ENCODE data around the gene ZC3H12C. TPM values are rescaled to one million over a fixed set of nuclear protein-coding genes. Genes with fewer than 3 reads are reported as not detected.
A peak's percentile ranks its signal among the peaks of the same experiment; 100 is the strongest.

The ZC3H12C gene
- total RNA-seq, 1 donor from 2014 or later: 11.8 TPM

DNA sequence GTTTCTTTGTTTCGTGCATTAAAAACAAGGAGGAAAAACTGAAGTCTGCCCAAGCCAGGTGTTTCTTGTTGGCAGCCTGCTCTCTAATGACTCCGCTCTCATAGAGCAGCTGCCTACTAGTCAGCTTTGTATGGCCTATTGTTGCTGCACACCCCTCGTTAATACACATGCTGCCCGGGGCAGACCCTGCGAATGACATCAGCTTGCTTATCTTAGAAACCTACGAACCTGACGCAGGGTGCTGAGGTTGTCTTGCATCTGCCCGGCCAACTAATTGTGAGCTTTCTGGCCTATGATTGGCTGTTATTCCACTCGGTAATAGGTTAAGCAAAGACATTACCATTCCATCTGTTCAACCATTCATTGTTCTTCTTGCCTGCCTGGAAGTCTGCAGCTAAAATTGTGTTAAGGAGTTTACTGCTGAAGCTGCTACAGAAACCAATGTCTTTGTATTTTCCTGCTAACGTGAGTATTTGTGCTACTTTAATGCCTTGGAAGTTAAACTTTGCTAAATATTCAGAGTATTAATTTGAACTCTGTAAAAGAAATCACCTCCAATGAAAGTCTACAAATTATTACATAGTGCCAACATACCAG is 37.5 kb downstream of the ZC3H12C start:
- Mint-ChIP-seq H3K27ac (peak overlapping the region; percentile 12), H3K4me3 (peak overlapping the region; percentile 53), H3K4me1 (ENCODE audit: unreplicated experiment) (peaks cover 36% of the 10 kb centered on the region), H3K9me3 (no peaks in the 10 kb centered on the region), H3K27me3 (no peaks in the 10 kb centered on the region), H3K36me3 (peaks cover 5% of the 10 kb centered on the region)
- TF ChIP-seq, protein P1, sequence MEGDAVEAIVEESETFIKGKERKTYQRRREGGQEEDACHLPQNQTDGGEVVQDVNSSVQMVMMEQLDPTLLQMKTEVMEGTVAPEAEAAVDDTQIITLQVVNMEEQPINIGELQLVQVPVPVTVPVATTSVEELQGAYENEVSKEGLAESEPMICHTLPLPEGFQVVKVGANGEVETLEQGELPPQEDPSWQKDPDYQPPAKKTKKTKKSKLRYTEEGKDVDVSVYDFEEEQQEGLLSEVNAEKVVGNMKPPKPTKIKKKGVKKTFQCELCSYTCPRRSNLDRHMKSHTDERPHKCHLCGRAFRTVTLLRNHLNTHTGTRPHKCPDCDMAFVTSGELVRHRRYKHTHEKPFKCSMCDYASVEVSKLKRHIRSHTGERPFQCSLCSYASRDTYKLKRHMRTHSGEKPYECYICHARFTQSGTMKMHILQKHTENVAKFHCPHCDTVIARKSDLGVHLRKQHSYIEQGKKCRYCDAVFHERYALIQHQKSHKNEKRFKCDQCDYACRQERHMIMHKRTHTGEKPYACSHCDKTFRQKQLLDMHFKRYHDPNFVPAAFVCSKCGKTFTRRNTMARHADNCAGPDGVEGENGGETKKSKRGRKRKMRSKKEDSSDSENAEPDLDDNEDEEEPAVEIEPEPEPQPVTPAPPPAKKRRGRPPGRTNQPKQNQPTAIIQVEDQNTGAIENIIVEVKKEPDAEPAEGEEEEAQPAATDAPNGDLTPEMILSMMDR (conservative IDR thresholded peaks at IDR 0.05): no peak
- DNase-seq (ENCODE audit: extremely low spot score, unreplicated experiment): no peak

DNA sequence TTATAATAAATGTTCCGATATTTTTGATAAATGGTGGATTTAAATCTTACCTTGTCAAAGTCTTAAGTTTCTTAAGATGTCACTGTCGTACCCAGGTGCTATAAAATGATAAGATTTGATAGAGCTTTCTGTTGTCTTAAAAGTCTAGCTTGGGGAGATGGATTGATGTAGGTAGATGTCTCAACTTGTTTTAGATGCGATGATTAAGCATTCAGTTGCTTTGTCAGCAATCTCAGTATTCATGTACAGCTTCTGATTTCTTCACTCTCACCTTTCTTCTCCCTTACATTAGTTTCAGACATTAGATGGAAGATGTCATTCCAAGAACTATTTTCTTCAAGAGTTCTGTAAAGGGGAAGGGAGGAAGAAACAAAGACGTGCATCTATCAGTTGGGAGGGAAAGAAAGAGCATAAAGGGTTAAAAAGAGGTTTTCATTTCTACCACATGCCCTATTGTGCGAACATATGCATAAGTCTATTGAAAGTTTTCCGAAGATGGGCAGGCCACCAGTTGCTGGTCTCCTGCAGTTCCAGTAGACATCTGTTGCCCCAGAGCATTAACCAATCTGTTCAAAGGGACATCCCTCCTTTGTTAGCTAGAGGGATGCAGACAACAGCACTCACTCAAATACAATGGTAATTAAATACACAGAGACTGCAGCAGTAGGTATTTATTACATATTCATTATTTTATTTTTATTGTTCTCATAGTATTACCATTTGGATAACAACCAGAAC is 38.4 kb downstream of the ZC3H12C start:
- Mint-ChIP-seq H3K4me3 (peak overlapping the region; percentile 39), H3K9me3 (no peaks in the 10 kb centered on the region), H3K4me1 (ENCODE audit: unreplicated experiment) (peaks cover 36% of the 10 kb centered on the region), H3K36me3 (peaks cover 9% of the 10 kb centered on the region), H3K27me3 (no peaks in the 10 kb centered on the region), H3K27ac (no peak overlapping the region)
- no peak for DNase-seq (ENCODE audit: extremely low spot score, unreplicated experiment)
- TF ChIP-seq, protein P1 (conservative IDR thresholded peaks at IDR 0.05): no peak

DNA sequence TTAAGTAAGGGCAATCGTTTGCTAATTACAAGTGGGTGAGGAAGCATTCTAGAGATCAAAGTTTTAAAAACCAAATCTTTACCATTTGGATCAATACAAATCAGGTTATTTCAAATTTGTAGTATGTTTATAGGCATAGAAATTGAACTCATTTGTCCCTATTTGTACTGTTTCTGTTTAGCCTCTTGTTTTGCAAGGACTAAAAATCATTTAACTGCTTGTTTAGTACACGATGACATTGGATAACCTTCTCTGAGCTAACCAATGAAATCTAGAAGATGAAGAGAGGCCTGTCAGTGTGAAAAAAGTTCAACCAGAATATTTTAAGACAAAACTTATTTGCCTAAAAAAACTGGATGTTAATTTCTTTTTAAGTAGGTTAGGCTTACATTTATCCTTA is 40.0 kb downstream of the ZC3H12C start:
- no peak for DNase-seq (ENCODE audit: extremely low spot score, unreplicated experiment)
- no peaks in the 10 kb centered on the region for H3K27me3 Mint-ChIP-seq
- TF ChIP-seq, protein P1 (conservative IDR thresholded peaks at IDR 0.05): no peak
- H3K36me3 Mint-ChIP-seq: peaks cover 12% of the 10 kb centered on the region
- H3K27ac Mint-ChIP-seq: no peak overlapping the region
- H3K9me3 Mint-ChIP-seq: no peaks in the 10 kb centered on the region
- peaks cover 25% of the 10 kb centered on the region for H3K4me1 Mint-ChIP-seq (ENCODE audit: unreplicated experiment)
- H3K4me3 Mint-ChIP-seq: no peak overlapping the region

DNA sequence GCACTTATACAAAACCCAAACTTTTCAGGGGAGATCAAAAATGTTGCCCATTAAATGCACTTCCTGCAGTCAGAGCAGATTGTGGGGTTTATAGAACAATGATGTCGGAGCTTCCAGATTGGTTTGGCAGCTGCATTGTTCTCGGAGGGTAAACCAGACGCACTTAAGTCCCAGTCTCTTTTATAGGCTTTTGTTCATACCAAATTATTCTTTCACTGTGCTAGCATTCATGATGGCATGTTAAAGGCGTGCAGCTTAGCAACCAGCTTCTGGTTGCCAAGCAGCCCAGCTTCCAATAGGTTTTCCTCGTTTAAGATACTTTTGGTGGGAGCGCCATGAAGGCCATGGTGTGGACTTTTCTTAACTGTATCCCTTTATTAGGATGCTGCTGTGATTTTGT is 40.9 kb downstream of the ZC3H12C start:
- no peaks in the 10 kb centered on the region for H3K9me3 Mint-ChIP-seq
- peaks cover 16% of the 10 kb centered on the region for H3K36me3 Mint-ChIP-seq
- H3K4me1 Mint-ChIP-seq (ENCODE audit: unreplicated experiment): peaks cover 19% of the 10 kb centered on the region
- H3K27me3 Mint-ChIP-seq: no peaks in the 10 kb centered on the region
- TF ChIP-seq, protein P1 (conservative IDR thresholded peaks at IDR 0.05): no peak
- H3K4me3 Mint-ChIP-seq: peak overlapping the region; percentile 21
- H3K27ac Mint-ChIP-seq: no peak overlapping the region
- no peak for DNase-seq (ENCODE audit: extremely low spot score, unreplicated experiment)

DNA sequence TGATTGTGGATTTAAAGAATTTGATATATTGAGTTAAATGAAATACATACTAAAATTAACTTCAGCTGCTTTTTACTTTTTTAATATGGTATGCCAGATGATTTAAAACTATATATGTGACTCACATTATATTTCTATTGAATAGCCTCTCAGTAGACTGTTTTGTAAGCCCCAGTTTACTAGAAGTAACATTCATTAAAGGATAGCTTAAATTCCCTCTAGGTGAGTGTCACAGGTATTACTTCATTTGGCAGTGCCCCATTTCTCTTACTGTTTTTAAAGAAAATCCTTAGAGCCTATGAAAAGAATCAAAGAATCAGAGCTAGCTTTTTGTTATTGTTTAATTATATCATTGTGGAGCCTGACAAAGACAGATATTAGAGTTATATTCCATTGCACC is 48.6 kb downstream of the ZC3H12C start:
- no peak for DNase-seq (ENCODE audit: extremely low spot score, unreplicated experiment)
- TF ChIP-seq, protein P1 (conservative IDR thresholded peaks at IDR 0.05): no peak
- H3K27ac Mint-ChIP-seq: no peak overlapping the region
- H3K36me3 Mint-ChIP-seq: peaks cover 37% of the 10 kb centered on the region
- no peaks in the 10 kb centered on the region for H3K4me1 Mint-ChIP-seq (ENCODE audit: unreplicated experiment)
- H3K9me3 Mint-ChIP-seq: peaks cover 9% of the 10 kb centered on the region
- H3K27me3 Mint-ChIP-seq: no peaks in the 10 kb centered on the region
- no peak overlapping the region for H3K4me3 Mint-ChIP-seq

Measured in type B pancreatic cell (in vitro differentiated cells).